OCI-LY1 (cell line): Measurements from ENCODE around the gene KCNK7.

Experiments
- H2AFZ ChIP-seq: fragments of 200-600 bp; sonication (generic), shearing (Covaris generic); 2 replicates; pipeline ENCODE4 v1.6.0; 2014; ENCODE audit warnings: antibody characterized with exemption, mild to moderate bottlenecking, low read length
- H3F3A ChIP-seq: fragments of 200-600 bp; sonication (generic), shearing (Covaris generic); 2 replicates; pipeline ENCODE4 v1.6.0; 2014; ENCODE audit warnings: mild to moderate bottlenecking, antibody characterized with exemption, low read length, moderate library complexity; ENCODE audit not compliant: insufficient read depth
- H3K27ac ChIP-seq: fragments of 200-600 bp; sonication (generic); 2 replicates; pipeline ENCODE4 v1.5.1; 2014; ENCODE audit warnings: low read length, mixed run types, mild to moderate bottlenecking, low read depth; ENCODE audit not compliant: poor library complexity, severe bottlenecking
- H3K27me3 ChIP-seq: fragments of 200-600 bp; sonication (generic); 2 replicates; pipeline ENCODE4 v1.6.0; 2014; ENCODE audit warnings: antibody characterized with exemption, mild to moderate bottlenecking, low read length, moderate library complexity; ENCODE audit not compliant: insufficient read depth
- H3K36me3 ChIP-seq: fragments of 200-600 bp; sonication (generic); 2 replicates; pipeline ENCODE4 v1.6.1; 2014; ENCODE audit warnings: mild to moderate bottlenecking, antibody characterized with exemption, low read length, moderate library complexity, mixed read lengths; ENCODE audit not compliant: insufficient read depth
- H3K4me1 ChIP-seq: fragments of 200-600 bp; sonication (generic); 2 replicates; pipeline ENCODE4 v1.5.1; 2014; ENCODE audit warnings: mild to moderate bottlenecking, low read length, moderate library complexity; ENCODE audit not compliant: insufficient read depth, severe bottlenecking
- H3K4me2 ChIP-seq: fragments of 200-600 bp; sonication (generic), shearing (Covaris generic); 2 replicates; pipeline ENCODE4 v1.6.1; 2014; ENCODE audit warnings: low read length
- H3K4me3 ChIP-seq: fragments of 200-600 bp; sonication (generic); 2 replicates; pipeline ENCODE4 v1.5.1; 2014; ENCODE audit warnings: low read length, low read depth, mild to moderate bottlenecking, mixed read lengths; ENCODE audit not compliant: poor library complexity, severe bottlenecking
- H3K79me2 ChIP-seq: fragments of 200-600 bp; shearing (Covaris generic); 2 replicates; pipeline ENCODE4 v1.6.1; 2016; ENCODE audit warnings: mixed run types, low read length, mixed read lengths; ENCODE audit not compliant: insufficient read depth
- H3K9ac ChIP-seq: fragments of 200-600 bp; sonication (generic), shearing (Covaris generic); 2 replicates; pipeline ENCODE4 v1.6.1; 2014; ENCODE audit warnings: mild to moderate bottlenecking, low read length, mixed read lengths
- H3K9me2 ChIP-seq: fragments of 200-600 bp; sonication (generic), shearing (Covaris generic); 2 replicates; pipeline ENCODE4 v1.6.1; 2014; ENCODE audit warnings: low read depth, mild to moderate bottlenecking, low read length, mixed read lengths
- H3K9me3 ChIP-seq: fragments of 200-600 bp; shearing (Covaris generic); 2 replicates; pipeline ENCODE4 v1.6.1; 2014; ENCODE audit warnings: low read length, mixed read lengths
- H4K20me1 ChIP-seq: fragments of 200-600 bp; sonication (generic), shearing (Covaris generic); 2 replicates; pipeline ENCODE4 v1.6.0; 2016; ENCODE audit warnings: mild to moderate bottlenecking, low read length; ENCODE audit not compliant: insufficient read depth
- EZH2 ChIP-seq: fragments of 200-600 bp; sonication (generic), shearing (Covaris generic); IDR thresholded peaks from 2 replicates; pipeline ENCODE4 v1.8.0; 2017; ENCODE audit warnings: borderline replicate concordance, mixed run types, mild to moderate bottlenecking, antibody characterized with exemption, low read length, moderate library complexity, mixed read lengths
- TF ChIP-seq, protein P1 (sequence below): fragments of 200-600 bp; sonication (generic), shearing (Covaris generic); IDR thresholded peaks from 2 replicates; pipeline ENCODE4 v1.5.1; 2017; ENCODE audit warnings: mild to moderate bottlenecking, antibody characterized with exemption, low read length, moderate library complexity, mixed read lengths

Gene KCNK7

GRCh38 chr11:65612691-65613090 lies 17.1 kb upstream of the KCNK7 start:
- H3K36me3 ChIP-seq = peaks cover 13% of the 10 kb centered on the region

DNA sequence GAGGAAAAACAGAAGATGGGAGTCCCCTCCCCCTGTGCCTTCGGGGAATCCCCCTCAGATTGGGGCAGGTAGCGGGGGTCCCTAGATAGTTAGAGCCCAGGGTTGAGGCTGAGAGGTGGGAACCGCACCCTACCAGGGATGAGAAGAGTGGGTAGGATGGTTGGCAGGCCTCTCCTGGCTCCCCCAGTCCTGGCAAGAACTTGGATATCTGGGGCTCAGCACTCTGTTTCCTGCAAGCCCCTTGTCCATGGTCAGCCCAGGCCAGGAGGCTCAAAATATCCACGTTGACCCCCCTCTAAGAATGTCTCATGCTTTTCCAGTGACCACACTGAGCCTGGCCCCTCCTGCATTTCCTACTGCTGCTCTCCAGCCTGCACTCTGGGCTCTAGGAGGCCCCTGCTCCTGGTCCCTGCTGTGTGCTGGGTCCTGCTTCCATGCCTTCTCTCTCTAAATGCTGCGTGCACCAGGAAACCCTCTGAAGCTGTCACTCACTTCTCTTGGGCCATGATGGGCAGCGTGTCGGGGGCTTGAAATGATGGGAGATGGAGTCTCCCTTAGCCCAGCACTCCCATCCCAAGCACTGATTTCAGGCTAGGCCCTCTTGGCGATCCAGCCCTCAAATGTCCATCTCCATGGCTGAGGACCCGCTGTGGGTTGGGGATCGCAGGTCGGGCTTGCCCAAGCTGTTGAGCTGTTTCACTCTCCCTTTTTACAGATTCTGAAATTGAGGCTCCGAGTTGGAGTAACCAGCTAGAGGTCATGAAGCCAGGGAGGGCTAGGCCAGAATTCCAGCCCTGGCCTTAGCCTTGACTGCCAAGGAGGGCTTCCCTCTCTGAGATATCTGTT lies 16.4 kb upstream of the KCNK7 start:
- Histone ChIP-seq H3K27me3 (no peaks in the 10 kb centered on the region), H3K36me3 (peaks cover 14% of the 10 kb centered on the region), H3K4me1 (peaks cover 35% of the 10 kb centered on the region), H3K27ac (no peak overlapping the region), H3K79me2 (peaks cover 9% of the 10 kb centered on the region; the same call in 1 of the 2 replicates), H4K20me1 (no peaks in the 10 kb centered on the region), H3K4me3 (peak overlapping the region; percentile 83), H3K9me2 (no peaks in the 10 kb centered on the region), H3F3A (no peaks in the 10 kb centered on the region), H3K4me2 (peak overlapping the region; percentile 73; the same call in 1 of the 2 replicates), H3K9ac (no peak overlapping the region; the same call in 1 of the 2 replicates), H3K9me3 (no peaks in the 10 kb centered on the region), H2AFZ (no peak overlapping the region)
- TF ChIP-seq, protein P1, sequence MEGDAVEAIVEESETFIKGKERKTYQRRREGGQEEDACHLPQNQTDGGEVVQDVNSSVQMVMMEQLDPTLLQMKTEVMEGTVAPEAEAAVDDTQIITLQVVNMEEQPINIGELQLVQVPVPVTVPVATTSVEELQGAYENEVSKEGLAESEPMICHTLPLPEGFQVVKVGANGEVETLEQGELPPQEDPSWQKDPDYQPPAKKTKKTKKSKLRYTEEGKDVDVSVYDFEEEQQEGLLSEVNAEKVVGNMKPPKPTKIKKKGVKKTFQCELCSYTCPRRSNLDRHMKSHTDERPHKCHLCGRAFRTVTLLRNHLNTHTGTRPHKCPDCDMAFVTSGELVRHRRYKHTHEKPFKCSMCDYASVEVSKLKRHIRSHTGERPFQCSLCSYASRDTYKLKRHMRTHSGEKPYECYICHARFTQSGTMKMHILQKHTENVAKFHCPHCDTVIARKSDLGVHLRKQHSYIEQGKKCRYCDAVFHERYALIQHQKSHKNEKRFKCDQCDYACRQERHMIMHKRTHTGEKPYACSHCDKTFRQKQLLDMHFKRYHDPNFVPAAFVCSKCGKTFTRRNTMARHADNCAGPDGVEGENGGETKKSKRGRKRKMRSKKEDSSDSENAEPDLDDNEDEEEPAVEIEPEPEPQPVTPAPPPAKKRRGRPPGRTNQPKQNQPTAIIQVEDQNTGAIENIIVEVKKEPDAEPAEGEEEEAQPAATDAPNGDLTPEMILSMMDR = no peak
- TF ChIP-seq EZH2 = no peak

More at GRCh38 chr11:65612691-65613090, 17.1 kb upstream of the KCNK7 start:
- Histone ChIP-seq H3K4me2 (peak overlapping the region; percentile 73), H3K79me2 (peaks cover 9% of the 10 kb centered on the region; the same call in 1 of the 2 replicates), H3K9ac (peak overlapping the region; percentile 82; the same call in 1 of the 2 replicates), H3K27ac (no peak overlapping the region), H3K4me1 (peaks cover 42% of the 10 kb centered on the region), H3K27me3 (no peaks in the 10 kb centered on the region), H3K9me3 (no peaks in the 10 kb centered on the region), H3F3A (no peaks in the 10 kb centered on the region), H3K4me3 (peak overlapping the region; percentile 83), H3K9me2 (no peaks in the 10 kb centered on the region), H2AFZ (no peak overlapping the region), H4K20me1 (no peaks in the 10 kb centered on the region)
- no peak for TF ChIP-seq EZH2
- TF ChIP-seq, protein P1 = no peak

- no peaks in the 10 kb centered on the region for H3F3A ChIP-seq
- H3K4me1 ChIP-seq = peaks cover 27% of the 10 kb centered on the region
- no peak overlapping the region for H2AFZ ChIP-seq
- H3K36me3 ChIP-seq = peaks cover 16% of the 10 kb centered on the region
- no peak overlapping the region for H3K27ac ChIP-seq
- no peak for TF ChIP-seq EZH2
- TF ChIP-seq, protein P1 = no peak
- H3K4me2 ChIP-seq = peak overlapping the region; percentile 73; the same call in 1 of the 2 replicates
- H4K20me1 ChIP-seq = no peaks in the 10 kb centered on the region
- no peaks in the 10 kb centered on the region for H3K27me3 ChIP-seq
- no peaks in the 10 kb centered on the region for H3K9me2 ChIP-seq
- H3K9me3 ChIP-seq = no peaks in the 10 kb centered on the region
- peaks cover under 1% of the 10 kb centered on the region; the same call in 1 of the 2 replicates for H3K79me2 ChIP-seq
- no peak overlapping the region for H3K4me3 ChIP-seq
- no peak overlapping the region; the same call in 1 of the 2 replicates for H3K9ac ChIP-seq
These were observed 15.6 kb upstream of the KCNK7 start for GRCh38 chr11:65611028-65611757.
